Measurements from ENCODE around the gene L3MBTL4. TPM values are rescaled to one million over a fixed set of nuclear protein-coding genes. Genes with fewer than 3 reads are reported as not detected.
A peak's percentile ranks its signal among the peaks of the same experiment; 100 is the strongest.
"Not testable (repeated sequence)": the region's sequence is repeated elsewhere in the genome, so short reads cannot be mapped to it uniquely, and the experiment has no call there.

L3MBTL4 gene
- total and polyA plus RNA-seq, 10 donors, result 1.1 to 21.0 (median 12.7) TPM

- H3K27me3 ChIP-seq (replicated peaks in 1 of 7), result peaks cover 0 to 19% (median 0%) of the 10 kb centered on the region in 7 donors
Measured at GRCh38 chr18:6411382-6411781, 3.3 kb downstream of the L3MBTL4 start.

GRCh38 chr18:6409933-6410332, 4.8 kb downstream of the L3MBTL4 start:
- H3K4me3 ChIP-seq, result no peak overlapping the region
- intact Hi-C loops (cut with DNase I; ENCODE audit: low total_unique reads), result no loop called here
- 87 to 98% (median 90%) methylated on average over 7 of the region's 7 CpGs for WGBS, 5 donors
- H3K9me3 ChIP-seq, result no peaks in the 10 kb centered on the region
- peaks cover 0 to 60% (median 35%) of the 10 kb centered on the region in 6 donors for H3K4me1 ChIP-seq
- no peak for DNase-seq
- H3K27me3 ChIP-seq (replicated peaks in 1 of 7), result peaks cover 0 to 13% (median 0%) of the 10 kb centered on the region in 7 donors
- TF ChIP-seq POLR2A (IDR thresholded peaks at IDR 0.05) (no peak), CTCF (IDR thresholded peaks at IDR 0.05 in 8 of 11, conservative IDR thresholded peaks at IDR 0.05 in 3 of 11) (no peak), POLR2AphosphoS5 (IDR thresholded peaks at IDR 0.05) (no peak)
- no peak overlapping the region for H3K27ac ChIP-seq
- no peaks in the 10 kb centered on the region for H3K36me3 ChIP-seq

More at GRCh38 chr18:6411382-6411781, 3.3 kb downstream of the L3MBTL4 start:
- Histone ChIP-seq H3K9me3 (no peaks in the 10 kb centered on the region), H3K4me1 (peaks cover 0 to 59% (median 31%) of the 10 kb centered on the region in 6 donors), H3K27ac (no peak overlapping the region), H3K4me3 (no peak overlapping the region), H3K36me3 (no peaks in the 10 kb centered on the region)
- intact Hi-C loops (cut with DNase I; ENCODE audit: low total_unique reads), result no loop called here
- DNase-seq, result no peak
- 59 to 65% (median 62%) methylated on average over 5 of the region's 5 CpGs for WGBS, 5 donors
- TF ChIP-seq CTCF (IDR thresholded peaks at IDR 0.05 in 8 of 11, conservative IDR thresholded peaks at IDR 0.05 in 3 of 11) (no peak), POLR2AphosphoS5 (IDR thresholded peaks at IDR 0.05) (no peak), POLR2A (IDR thresholded peaks at IDR 0.05) (no peak)

- H3K36me3 ChIP-seq, result not testable (repeated sequence)
- WGBS, 5 donors, result 83 to 98% (median 88%) methylated on average over 8 of the region's 8 CpGs
Measured at GRCh38 chr18:6408543-6408942, 6.2 kb downstream of the L3MBTL4 start.

GRCh38 chr18:6406910-6407470, 7.7 kb downstream of the L3MBTL4 start:
- peak overlapping the region in 2 of 8 donors; percentile 29 to 43 for H3K27ac ChIP-seq
- no peaks in the 10 kb centered on the region for H3K36me3 ChIP-seq
- H3K27me3 ChIP-seq (replicated peaks in 1 of 7), result no peaks in the 10 kb centered on the region
- intact Hi-C loops (cut with DNase I; ENCODE audit: low total_unique reads), result no loop called here
- H3K4me3 ChIP-seq, result no peak overlapping the region
- no peak for DNase-seq
- H3K9me3 ChIP-seq, result no peaks in the 10 kb centered on the region
- H3K4me1 ChIP-seq, result peaks cover 0 to 43% (median 17%) of the 10 kb centered on the region in 6 donors
- TF ChIP-seq POLR2AphosphoS5 (IDR thresholded peaks at IDR 0.05) (peak in 1 of 3 donors; percentile 13), CTCF (IDR thresholded peaks at IDR 0.05 in 8 of 11, conservative IDR thresholded peaks at IDR 0.05 in 3 of 11) (no peak)
- 61 to 74% (median 67%) methylated on average over 8 of the region's 8 CpGs for WGBS, 5 donors

More at GRCh38 chr18:6408543-6408942, 6.2 kb downstream of the L3MBTL4 start:
- DNase-seq; H3K27ac ChIP-seq; H3K4me3 ChIP-seq; H3K27me3 ChIP-seq (replicated peaks in 1 of 7); intact Hi-C loops (cut with DNase I; ENCODE audit: low total_unique reads); H3K9me3 ChIP-seq: not testable (repeated sequence)
- H3K4me1 ChIP-seq, result peaks cover 0 to 53% (median 31%) of the 10 kb centered on the region in 6 donors

All from spleen (tissue), 11 donors.